Ovary (tissue), 3 donors: ENCODE measurements around the gene BAHCC1.

Source experiments
- EP300 ChIP-seq: sonication (generic); formaldehyde crosslinking; IDR thresholded peaks from one replicate; pipeline ENCODE4 v1.6.1; 2017; ENCODE audit warnings: antibody characterized with exemption
- POLR2A ChIP-seq: fragments of 450-650 bp; IDR thresholded peaks from one replicate; pipeline ENCODE4 v1.6.1; 2017; ENCODE audit warnings: antibody characterized with exemption, mild to moderate bottlenecking, moderate library complexity
- TF ChIP-seq, protein P1 (sequence below), 3 donors: fragments of 450-650 bp in 2 of 3; fragments of 200-600 bp in 1 of 3; IDR thresholded peaks; one replicate each; pipeline versions ENCODE4 v1.5.1 to v1.8.0; 2016 to 2022; ENCODE audit warnings: antibody characterized with exemption in 3 of 3, mild to moderate bottlenecking in 1 of 3
- donor health status: DM: no; HTN: no; CAD: no.

DNA sequence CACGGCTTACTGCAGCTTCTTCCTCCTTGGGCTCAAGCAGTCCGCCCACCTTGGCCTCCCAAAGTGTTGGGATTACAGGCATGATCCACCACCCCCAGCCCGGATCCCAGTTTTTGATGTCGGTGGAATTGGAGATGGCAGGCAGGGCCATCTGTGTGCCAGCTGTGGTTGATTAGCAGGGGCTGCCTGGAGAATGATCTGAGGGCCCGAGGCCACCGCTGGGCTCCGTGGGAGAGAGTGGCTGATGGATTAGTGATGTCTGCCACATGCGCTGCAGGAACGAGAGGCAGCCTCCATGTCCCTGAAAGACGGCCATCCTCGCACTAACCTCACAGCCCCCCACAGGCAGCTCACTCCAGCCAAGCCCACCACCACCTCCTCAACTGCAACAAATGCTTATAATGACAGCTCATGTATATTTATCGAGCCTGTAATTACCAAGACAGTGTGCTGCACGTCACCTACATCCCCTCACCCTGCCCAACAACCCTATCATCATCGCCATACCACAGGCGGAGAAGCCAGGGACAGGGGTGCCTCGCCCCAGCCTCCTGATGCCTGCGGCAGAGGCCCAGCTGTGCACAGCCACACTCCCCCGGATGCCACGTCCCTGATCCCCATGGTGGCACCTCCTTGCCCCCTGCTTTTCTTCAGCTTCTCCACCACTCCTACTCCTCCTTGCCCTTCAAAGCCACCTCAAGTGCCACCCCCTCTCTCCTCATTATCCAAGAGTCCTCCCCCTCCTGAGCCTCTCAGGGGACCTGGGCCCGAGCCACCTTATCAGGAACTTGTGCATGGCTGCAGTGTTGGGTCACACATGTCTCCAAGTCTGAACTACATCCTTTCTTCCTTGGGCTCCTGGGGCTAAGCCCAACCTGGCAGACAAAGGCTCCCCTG lies 84.2 kb downstream of the BAHCC1 start:
- TF ChIP-seq, protein P1, sequence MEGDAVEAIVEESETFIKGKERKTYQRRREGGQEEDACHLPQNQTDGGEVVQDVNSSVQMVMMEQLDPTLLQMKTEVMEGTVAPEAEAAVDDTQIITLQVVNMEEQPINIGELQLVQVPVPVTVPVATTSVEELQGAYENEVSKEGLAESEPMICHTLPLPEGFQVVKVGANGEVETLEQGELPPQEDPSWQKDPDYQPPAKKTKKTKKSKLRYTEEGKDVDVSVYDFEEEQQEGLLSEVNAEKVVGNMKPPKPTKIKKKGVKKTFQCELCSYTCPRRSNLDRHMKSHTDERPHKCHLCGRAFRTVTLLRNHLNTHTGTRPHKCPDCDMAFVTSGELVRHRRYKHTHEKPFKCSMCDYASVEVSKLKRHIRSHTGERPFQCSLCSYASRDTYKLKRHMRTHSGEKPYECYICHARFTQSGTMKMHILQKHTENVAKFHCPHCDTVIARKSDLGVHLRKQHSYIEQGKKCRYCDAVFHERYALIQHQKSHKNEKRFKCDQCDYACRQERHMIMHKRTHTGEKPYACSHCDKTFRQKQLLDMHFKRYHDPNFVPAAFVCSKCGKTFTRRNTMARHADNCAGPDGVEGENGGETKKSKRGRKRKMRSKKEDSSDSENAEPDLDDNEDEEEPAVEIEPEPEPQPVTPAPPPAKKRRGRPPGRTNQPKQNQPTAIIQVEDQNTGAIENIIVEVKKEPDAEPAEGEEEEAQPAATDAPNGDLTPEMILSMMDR (IDR thresholded peaks at IDR 0.05) = no peak
- no peak for TF ChIP-seq POLR2A
- TF ChIP-seq EP300 = no peak
